Neural progenitor cell (in vitro differentiated cells): ENCODE results near the gene PLEK. TPM values are rescaled to one million over a fixed set of nuclear protein-coding genes. Genes with fewer than 3 reads are reported as not detected.
A peak's percentile ranks its signal among the peaks of the same experiment; 100 is the strongest.

Source experiments
- DNase-seq: peaks from one replicate; pipeline ENCODE4 v3.0.0-alpha.2; 2016; ENCODE audit warnings: low spot score
- H2AFZ ChIP-seq: fragments of 200-600 bp; sonication (generic); replicated peaks from 2 replicates; pipeline ENCODE4 v1.6.1; 2016; ENCODE audit warnings: antibody characterized with exemption
- H3F3A ChIP-seq: fragments of 200-600 bp; sonication (generic); 2 replicates; pipeline ENCODE4 v1.6.1; 2016; ENCODE audit warnings: antibody characterized with exemption, low read depth
- H3K27ac ChIP-seq: fragments of 200-600 bp; sonication (generic); 2 replicates; pipeline ENCODE4 v1.5.1; 2016; ENCODE audit warnings: mild to moderate bottlenecking
- H3K27me3 ChIP-seq: fragments of 200-600 bp; sonication (generic); 2 replicates; pipeline ENCODE4 v1.6.1; 2016; ENCODE audit warnings: mild to moderate bottlenecking, moderate library complexity
- H3K36me3 ChIP-seq: fragments of 200-600 bp; sonication (generic); 2 replicates; pipeline ENCODE4 v1.5.1; 2016
- H3K4me1 ChIP-seq: fragments of 200-600 bp; sonication (generic); 2 replicates; pipeline ENCODE4 v1.6.1; 2016; ENCODE audit warnings: mixed run types
- H3K4me2 ChIP-seq: fragments of 200-600 bp; sonication (generic); 2 replicates; pipeline ENCODE4 v1.6.1; 2016
- H3K4me3 ChIP-seq: fragments of 200-600 bp; sonication (generic); 2 replicates; pipeline ENCODE4 v1.5.1; 2016
- H3K79me2 ChIP-seq: fragments of 200-600 bp; sonication (generic); 2 replicates; pipeline ENCODE4 v1.6.1; 2016; ENCODE audit warnings: low read depth
- H3K9ac ChIP-seq: fragments of 200-600 bp; sonication (generic); 2 replicates; pipeline ENCODE4 v1.6.1; 2016
- H3K9me3 ChIP-seq: fragments of 200-600 bp; sonication (generic); 2 replicates; pipeline ENCODE4 v1.5.1; 2016; ENCODE audit warnings: low read depth
- H4K20me1 ChIP-seq: fragments of 200-600 bp; sonication (generic); 2 replicates; pipeline ENCODE4 v1.6.1; 2016; ENCODE audit warnings: low read depth
- H3K27ac Mint-ChIP-seq: 3 replicates; pipeline ENCODE4 v1.8.0; 2021; ENCODE audit warnings: mixed read lengths
- H3K27me3 Mint-ChIP-seq: 2 replicates; pipeline ENCODE4 v1.8.0; 2022; ENCODE audit warnings: low read depth, mild to moderate bottlenecking, inconsistent platforms, moderate library complexity, mixed read lengths; ENCODE audit not compliant: insufficient read depth
- H3K36me3 Mint-ChIP-seq: 3 replicates; pipeline ENCODE4 v1.8.0; 2021; ENCODE audit warnings: mixed read lengths
- H3K4me1 Mint-ChIP-seq: 3 replicates; pipeline ENCODE4 v1.8.0; 2021; ENCODE audit warnings: mixed read lengths
- H3K4me3 Mint-ChIP-seq: 3 replicates; pipeline ENCODE4 v1.8.0; 2021; ENCODE audit warnings: mild to moderate bottlenecking, moderate library complexity, mixed read lengths
- H3K9me3 Mint-ChIP-seq: 3 replicates; pipeline ENCODE4 v1.8.0; 2020; ENCODE audit warnings: mixed read lengths
- CTCF ChIP-seq: fragments of 200-600 bp; sonication (generic); IDR thresholded peaks from 2 replicates; pipeline ENCODE4 v1.5.1; 2017; ENCODE audit warnings: antibody characterized with exemption, mild to moderate bottlenecking
- EZH2 ChIP-seq: fragments of 200-600 bp; sonication (generic); IDR thresholded peaks from 2 replicates; pipeline ENCODE4 v1.6.1; 2017; ENCODE audit warnings: antibody characterized with exemption, mild to moderate bottlenecking, moderate library complexity
- EZH2phosphoT487 ChIP-seq: fragments of 200-600 bp; sonication (generic); IDR thresholded peaks from 2 replicates; pipeline ENCODE4 v1.6.1; 2017; ENCODE audit warnings: antibody characterized with exemption
- total RNA-seq: library from RNA; depleted of rRNA; stranded (reverse); fragments of >200 nt; gene quantifications from 2 replicates; pipeline ENCODE4 v1.2.3, GENCODE V29; 2015; ENCODE audit warnings: low replicate concordance

PLEK gene
- total RNA-seq, 1 donor from 2014 or later, result not detected

GRCh38 chr2:68417926-68418325 lies 52.8 kb downstream of the PLEK start:
- TF ChIP-seq EZH2 (no peak), EZH2phosphoT487 (no peak)
- Histone ChIP-seq H4K20me1 (no peaks in the 10 kb centered on the region), H3K36me3 (no peaks in the 10 kb centered on the region), H2AFZ (no peak overlapping the region), H3K9me3 (no peaks in the 10 kb centered on the region), H3K27ac (no peak overlapping the region), H3K9ac (no peak overlapping the region), H3K4me2 (no peak overlapping the region), H3K79me2 (no peaks in the 10 kb centered on the region), H3K27me3 (no peaks in the 10 kb centered on the region), H3K4me1 (peaks cover 12% of the 10 kb centered on the region), H3F3A (no peaks in the 10 kb centered on the region), H3K4me3 (no peak overlapping the region)
- no peak for DNase-seq
- H3K27me3 Mint-ChIP-seq, result peaks cover 2% of the 10 kb centered on the region
- no peaks in the 10 kb centered on the region for H3K36me3 Mint-ChIP-seq
- H3K4me3 Mint-ChIP-seq, result no peak overlapping the region
- H3K4me1 Mint-ChIP-seq, result peaks cover 16% of the 10 kb centered on the region
- H3K27ac Mint-ChIP-seq, result no peak overlapping the region
- no peaks in the 10 kb centered on the region for H3K9me3 Mint-ChIP-seq

- no peak overlapping the region for H2AFZ ChIP-seq
- H3K36me3 Mint-ChIP-seq, result no peaks in the 10 kb centered on the region
- peak overlapping the region; percentile 35 for H3K4me2 ChIP-seq
- peaks cover 2% of the 10 kb centered on the region for H3K27me3 Mint-ChIP-seq
- no peak overlapping the region for H3K9ac ChIP-seq
- peaks cover 12% of the 10 kb centered on the region for H3K4me1 ChIP-seq
- H3K27ac ChIP-seq, result no peak overlapping the region
- no peaks in the 10 kb centered on the region for H3K36me3 ChIP-seq
- H3K4me3 Mint-ChIP-seq, result no peak overlapping the region
- no peaks in the 10 kb centered on the region for H4K20me1 ChIP-seq
- no peak overlapping the region for H3K27ac Mint-ChIP-seq
- TF ChIP-seq EZH2 (no peak), EZH2phosphoT487 (no peak), CTCF (no peak)
- H3K79me2 ChIP-seq, result no peaks in the 10 kb centered on the region
- no peak overlapping the region for H3K4me3 ChIP-seq
- no peaks in the 10 kb centered on the region for H3K9me3 ChIP-seq
- no peaks in the 10 kb centered on the region for H3K27me3 ChIP-seq
- DNase-seq, result no peak
- H3K4me1 Mint-ChIP-seq, result peaks cover 16% of the 10 kb centered on the region
- no peaks in the 10 kb centered on the region for H3F3A ChIP-seq
- no peaks in the 10 kb centered on the region for H3K9me3 Mint-ChIP-seq
Measured at GRCh38 chr2:68418419-68418818, 53.3 kb downstream of the PLEK start.

GRCh38 chr2:68418855-68419254 lies 53.8 kb downstream of the PLEK start:
- H3K27me3 ChIP-seq, result no peaks in the 10 kb centered on the region
- H3K9ac ChIP-seq, result no peak overlapping the region
- peak overlapping the region; percentile 35 for H3K4me2 ChIP-seq
- no peaks in the 10 kb centered on the region for H3K36me3 Mint-ChIP-seq
- no peaks in the 10 kb centered on the region for H3K9me3 ChIP-seq
- H4K20me1 ChIP-seq, result no peaks in the 10 kb centered on the region
- H3K4me1 ChIP-seq, result peaks cover 12% of the 10 kb centered on the region
- H3K27ac ChIP-seq, result no peak overlapping the region
- no peak overlapping the region for H2AFZ ChIP-seq
- no peaks in the 10 kb centered on the region for H3F3A ChIP-seq
- H3K4me3 ChIP-seq, result no peak overlapping the region
- no peaks in the 10 kb centered on the region for H3K79me2 ChIP-seq
- H3K27ac Mint-ChIP-seq, result no peak overlapping the region
- peaks cover 16% of the 10 kb centered on the region for H3K4me1 Mint-ChIP-seq
- TF ChIP-seq EZH2, result no peak
- no peak for TF ChIP-seq EZH2phosphoT487
- no peak for TF ChIP-seq CTCF
- H3K9me3 Mint-ChIP-seq, result no peaks in the 10 kb centered on the region
- peak; percentile 26 for DNase-seq
- no peaks in the 10 kb centered on the region for H3K36me3 ChIP-seq
- H3K4me3 Mint-ChIP-seq, result no peak overlapping the region
- peaks cover 2% of the 10 kb centered on the region for H3K27me3 Mint-ChIP-seq

- Histone ChIP-seq H3K4me1 (peaks cover 12% of the 10 kb centered on the region), H3K79me2 (no peaks in the 10 kb centered on the region), H3K27me3 (no peaks in the 10 kb centered on the region), H3K27ac (no peak overlapping the region), H3K4me2 (no peak overlapping the region), H3K9me3 (no peaks in the 10 kb centered on the region), H2AFZ (no peak overlapping the region), H3K4me3 (no peak overlapping the region), H3K9ac (no peak overlapping the region), H4K20me1 (no peaks in the 10 kb centered on the region), H3K36me3 (no peaks in the 10 kb centered on the region), H3F3A (no peaks in the 10 kb centered on the region)
- Mint-ChIP-seq H3K27me3 (peaks cover 2% of the 10 kb centered on the region), H3K27ac (no peak overlapping the region), H3K9me3 (no peaks in the 10 kb centered on the region), H3K4me1 (peaks cover 7% of the 10 kb centered on the region), H3K36me3 (no peaks in the 10 kb centered on the region), H3K4me3 (no peak overlapping the region)
- no peak for DNase-seq
- no peak for TF ChIP-seq CTCF
- no peak for TF ChIP-seq EZH2
- TF ChIP-seq EZH2phosphoT487, result no peak
Measured at GRCh38 chr2:68420254-68420910, 55.3 kb downstream of the PLEK start.
